Left renal cortex interstitium (tissue), 4 donors: ENCODE results near the gene SEMA7A. TPM values are rescaled to one million over a fixed set of nuclear protein-coding genes. Genes with fewer than 3 reads are reported as not detected.

Experiments used
- DNase-seq, 4 donors: peaks; one replicate each; pipeline ENCODE4 v3.0.0-alpha.2; 2013; ENCODE audit warnings: low read depth in 4 of 4, low spot score in 2 of 4, missing footprints in 1 of 4
- polyA plus RNA-seq, 4 donors: library from polyadenylated mRNA; unstranded; fragments of 120-200 nt; gene quantifications; one replicate each; pipeline ENCODE4 v1.2.1, GENCODE V29; 2013; ENCODE audit not compliant: insufficient read length in 4 of 4

The SEMA7A gene
- polyA plus RNA-seq, 4 donors = 5.3 to 7.3 (median 7.2) TPM

DNA sequence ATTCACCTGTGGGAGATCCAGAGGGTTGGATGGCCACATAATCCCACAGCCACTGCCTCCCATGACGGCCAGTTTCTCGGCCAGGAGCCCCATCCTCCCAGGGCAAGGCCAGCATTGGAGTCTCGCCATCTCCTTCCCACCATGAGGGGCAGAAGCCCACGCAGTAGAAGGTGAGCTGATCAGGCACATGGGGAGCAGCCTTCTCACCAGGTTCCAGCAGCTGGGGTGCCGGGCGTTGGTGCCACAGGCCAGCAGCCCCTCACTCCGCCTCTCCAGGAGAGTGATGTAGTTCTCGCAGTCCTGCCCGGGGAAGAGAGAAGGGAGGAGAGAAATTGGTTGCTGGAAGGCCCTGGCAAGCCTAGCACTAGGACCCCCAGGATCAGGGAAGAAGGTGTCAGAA is 16.1 kb downstream of the SEMA7A start:
- no peak for DNase-seq

DNA sequence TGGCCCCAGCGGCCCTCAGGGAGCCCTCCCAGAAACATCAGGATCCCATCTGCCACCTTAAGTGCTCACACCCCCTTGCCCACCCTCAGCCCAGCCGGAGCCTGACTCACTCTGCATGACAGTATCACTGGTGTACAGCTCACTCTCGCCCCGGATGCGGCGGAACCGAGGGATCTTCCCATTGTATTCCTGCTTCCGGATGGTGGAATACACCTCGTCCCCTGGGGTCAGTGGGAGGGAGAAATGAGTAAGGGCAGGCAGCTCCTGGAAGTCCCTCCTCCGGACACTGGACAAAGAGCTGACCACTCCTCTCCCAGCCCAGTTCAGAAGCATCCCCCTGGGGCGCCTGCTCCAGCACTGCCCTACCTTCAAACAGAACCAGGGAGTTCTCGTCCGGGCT is 16.5 kb downstream of the SEMA7A start:
- no peak for DNase-seq

DNA sequence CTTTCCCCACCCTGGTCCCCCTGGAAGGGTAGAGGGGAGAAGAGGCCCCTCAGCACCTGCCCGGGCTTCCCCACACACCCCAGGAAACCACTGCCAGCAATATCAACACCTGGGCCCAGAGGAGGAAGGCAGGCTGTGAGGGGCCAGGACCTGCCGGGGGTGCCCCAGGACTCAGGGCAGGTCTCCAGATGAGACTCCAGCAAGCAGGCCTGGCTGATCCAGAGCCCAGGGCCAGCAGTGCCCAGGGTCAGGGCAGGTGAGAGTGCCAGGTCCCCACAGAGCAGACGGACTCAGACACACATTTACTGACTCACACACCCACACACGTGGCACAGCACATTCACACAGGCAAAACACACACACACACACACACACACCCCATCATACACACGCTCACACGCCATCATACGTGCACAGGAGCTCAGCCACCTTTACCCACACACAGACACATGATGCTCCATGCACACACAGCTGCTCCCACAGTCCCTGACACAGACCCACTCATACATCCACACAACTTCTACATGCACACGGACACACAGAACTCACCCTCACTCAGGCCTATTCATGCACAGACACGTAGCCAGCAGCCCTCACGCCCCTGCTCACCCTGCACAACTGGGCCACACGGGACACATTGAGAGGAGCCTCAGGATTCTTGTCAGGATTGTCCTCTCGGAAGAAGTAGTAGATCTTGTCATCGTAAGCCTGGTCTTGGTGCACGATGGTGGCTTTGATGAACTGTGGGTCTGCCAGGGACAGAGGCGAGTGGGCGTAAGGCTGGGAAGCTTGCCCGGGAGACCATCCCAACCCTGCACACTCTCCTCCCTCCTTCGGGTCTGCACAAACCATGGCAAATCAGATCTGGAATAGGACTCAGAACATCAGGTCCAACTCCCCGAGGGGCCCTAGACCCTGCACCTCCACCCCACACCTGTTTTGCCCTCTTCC is 17.5 kb downstream of the SEMA7A start:
- no peak for DNase-seq

DNA sequence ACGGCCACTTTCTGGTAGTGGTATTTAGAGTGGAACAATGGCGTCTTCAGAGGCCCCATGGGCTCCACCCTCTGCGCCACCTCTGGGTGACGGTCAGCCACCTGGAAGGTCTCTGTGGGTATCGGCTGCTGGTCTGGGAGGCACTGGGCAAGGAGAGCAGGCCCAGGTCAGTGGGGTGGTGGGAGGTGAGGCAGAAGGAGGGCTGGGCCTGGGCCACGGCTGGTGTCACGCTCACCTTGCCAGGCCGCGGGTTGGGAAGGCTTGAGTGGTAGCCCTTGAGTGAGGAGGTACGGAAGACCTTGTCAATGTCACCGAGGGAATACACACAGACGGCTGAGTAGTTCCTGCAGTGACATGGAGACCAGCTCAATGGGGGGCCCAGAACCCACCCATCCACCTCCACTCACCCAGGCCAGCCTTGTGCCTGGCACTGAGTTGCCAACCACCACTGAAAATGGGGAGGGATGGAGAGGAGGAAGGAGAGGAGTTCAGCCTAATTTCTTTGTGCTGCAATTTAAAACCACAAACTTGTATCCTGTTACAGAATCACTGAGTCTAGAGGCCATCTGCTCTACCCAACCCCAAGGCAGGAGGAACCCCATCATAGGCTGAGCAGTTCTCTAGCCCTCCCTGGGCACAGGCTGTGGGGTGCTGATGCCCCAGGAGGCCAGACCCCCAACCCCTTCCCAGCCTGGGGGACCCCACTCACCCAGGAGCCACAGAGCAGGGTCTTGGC is 19.0 kb downstream of the SEMA7A start:
- no peak for DNase-seq

GRCh38 chr15:74414081-74414580 is 19.6 kb downstream of the SEMA7A start:
- DNase-seq = no peak

DNA sequence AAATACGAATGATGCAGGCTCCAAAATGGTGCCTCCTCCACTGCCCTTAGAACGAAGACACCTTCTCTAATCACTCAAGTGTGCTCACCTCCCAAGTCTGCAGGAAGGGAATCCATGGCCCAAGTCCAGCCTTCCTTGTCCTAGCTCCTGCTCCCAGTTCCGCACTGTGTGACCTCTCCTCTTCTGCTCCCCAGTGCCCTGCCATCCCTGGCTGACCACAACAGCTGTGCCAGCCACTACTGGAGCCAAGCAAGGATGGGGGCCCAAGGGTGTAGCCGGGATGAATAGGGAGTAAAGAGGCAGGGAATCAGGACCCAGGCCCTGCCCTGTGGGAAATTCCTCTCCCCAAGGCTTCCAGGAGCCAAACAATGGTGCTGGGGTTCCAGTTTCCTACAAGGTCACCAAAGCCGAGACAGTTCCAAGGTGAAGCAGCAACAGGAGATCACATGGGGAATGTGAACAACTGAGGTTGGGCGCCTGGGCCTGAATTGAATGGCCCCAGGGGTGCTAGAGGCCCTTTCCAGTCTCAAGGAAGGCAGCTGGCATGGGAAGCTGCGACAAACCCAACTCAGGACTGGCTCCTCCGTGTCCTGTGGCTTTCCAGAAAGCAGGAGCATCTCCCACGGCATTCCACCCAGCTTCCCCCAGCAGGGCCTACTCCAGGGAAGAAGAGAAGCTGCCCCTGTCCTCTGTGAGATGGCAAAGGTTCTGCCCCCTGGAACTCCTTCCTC is 20.2 kb downstream of the SEMA7A start:
- DNase-seq = no peak

- DNase-seq = no peak
Observed at GRCh38 chr15:74412159-74412558, 21.6 kb downstream of the SEMA7A start.

DNA sequence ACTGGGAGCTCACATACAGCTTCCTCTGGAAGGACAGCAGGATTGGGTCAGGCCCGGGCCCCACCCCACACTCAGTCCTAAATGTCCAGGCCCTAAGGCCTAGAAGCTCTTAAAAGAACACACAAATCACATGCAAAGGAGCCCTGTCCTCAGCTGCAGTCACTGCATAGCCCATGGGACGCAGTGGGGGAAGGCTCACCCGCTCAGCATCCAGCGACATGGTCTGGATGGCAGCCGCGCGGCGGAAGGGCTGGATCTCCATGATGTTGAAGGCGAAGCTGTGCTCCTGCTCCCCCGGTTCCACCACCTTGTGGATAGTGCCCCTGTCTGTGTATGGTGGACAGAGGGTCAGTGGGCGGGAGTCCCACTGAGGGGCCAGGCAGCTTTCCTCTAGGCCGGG is 22.1 kb downstream of the SEMA7A start:
- DNase-seq = no peak

GRCh38 chr15:74410502-74410901 is 23.3 kb downstream of the SEMA7A start:
- no peak for DNase-seq

- DNase-seq = no peak
Observed at GRCh38 chr15:74409225-74409624, 24.5 kb downstream of the SEMA7A start.

GRCh38 chr15:74408815-74409214 is 24.9 kb downstream of the SEMA7A start:
- DNase-seq = no peak

DNA sequence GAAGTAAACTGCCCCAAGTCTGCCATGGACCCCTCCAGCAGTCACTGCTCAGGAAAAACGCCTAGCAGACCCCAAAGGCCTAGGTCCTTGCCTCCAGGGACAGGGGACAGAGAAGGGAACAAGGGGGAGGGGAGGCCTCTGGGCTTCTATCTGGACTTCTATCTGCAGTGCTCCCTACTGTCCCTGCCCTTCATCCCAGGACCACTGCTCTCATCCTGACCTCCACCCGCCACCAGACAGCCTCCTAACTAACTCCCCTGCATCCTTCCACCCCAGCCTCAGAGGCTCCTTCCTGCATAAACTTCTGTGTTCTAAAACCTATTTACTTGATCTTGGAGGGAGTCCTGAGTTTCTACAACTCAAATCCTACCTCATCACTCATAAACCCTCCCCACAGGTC is 25.4 kb downstream of the SEMA7A start:
- DNase-seq = no peak

- peak in 2 of 4 donors; percentile 37 to 41 for DNase-seq
Observed at GRCh38 chr15:74406992-74407705, 26.6 kb downstream of the SEMA7A start.

DNA sequence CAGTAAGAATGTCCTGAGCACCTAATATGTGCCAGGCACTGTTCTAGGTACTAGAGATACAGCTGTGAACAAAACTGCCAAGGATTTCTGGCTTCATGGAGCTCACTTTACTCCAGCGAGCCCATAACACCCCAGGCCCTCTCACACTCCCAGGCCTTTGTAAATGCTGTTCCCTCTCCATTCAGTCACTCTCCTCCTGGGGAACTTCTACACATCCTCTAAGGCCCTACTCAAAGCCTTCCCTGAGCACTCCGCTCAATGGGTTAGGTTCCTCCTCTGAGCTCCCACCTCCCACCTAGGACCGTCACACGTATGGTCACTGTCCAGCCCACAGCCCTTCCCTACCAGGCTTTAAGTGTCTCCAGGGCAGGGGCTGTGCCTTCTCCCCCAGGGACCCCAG is 27.2 kb downstream of the SEMA7A start:
- DNase-seq = no peak

DNA sequence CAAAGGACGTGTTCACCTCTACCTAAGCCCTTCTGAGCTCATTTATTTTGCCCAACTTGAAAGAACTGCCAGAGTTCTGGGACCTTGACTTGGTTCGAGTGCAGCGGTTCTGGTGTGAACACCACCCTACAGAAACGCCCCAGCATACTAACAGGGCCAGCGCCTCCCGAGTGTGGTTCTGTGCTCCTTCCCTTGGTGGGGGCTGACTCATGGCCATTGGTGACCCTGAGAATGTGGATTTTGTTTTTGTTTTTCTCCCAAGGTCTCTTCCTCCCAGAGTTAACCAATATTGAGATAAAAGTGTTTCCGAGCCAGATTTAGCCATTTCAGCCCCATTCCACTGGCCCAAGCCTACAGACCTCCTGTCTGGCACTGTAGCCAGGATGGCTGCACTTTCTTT is 27.9 kb downstream of the SEMA7A start:
- no peak for DNase-seq

DNA sequence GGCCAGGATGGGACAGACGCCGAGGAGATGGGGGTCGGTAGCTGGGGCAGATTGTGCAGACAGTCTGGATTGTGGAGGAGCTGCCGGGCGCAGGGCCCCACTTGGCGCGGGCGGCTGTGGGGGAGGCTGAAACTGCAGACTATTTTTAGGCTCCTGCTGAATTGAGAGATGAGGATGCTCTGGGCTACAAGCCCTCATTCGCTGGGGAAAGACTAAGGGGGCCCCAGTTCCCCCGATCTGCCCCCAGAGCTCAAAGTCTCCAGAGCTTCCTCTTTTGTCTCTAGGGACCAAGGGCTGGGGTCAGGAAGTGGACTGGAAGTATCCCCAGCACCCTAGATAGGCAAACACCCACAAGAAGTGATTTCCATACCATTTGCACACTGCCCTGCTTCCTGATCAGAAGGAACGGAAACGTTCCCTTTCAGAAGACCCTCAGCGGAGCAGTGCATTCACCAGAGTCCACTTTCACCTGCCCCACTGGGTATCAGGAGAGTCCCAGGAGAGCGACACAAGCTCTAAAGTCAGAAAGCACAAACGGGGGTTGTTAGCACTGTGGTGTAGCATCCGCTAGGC is 29.7 kb downstream of the SEMA7A start:
- DNase-seq = no peak

DNA sequence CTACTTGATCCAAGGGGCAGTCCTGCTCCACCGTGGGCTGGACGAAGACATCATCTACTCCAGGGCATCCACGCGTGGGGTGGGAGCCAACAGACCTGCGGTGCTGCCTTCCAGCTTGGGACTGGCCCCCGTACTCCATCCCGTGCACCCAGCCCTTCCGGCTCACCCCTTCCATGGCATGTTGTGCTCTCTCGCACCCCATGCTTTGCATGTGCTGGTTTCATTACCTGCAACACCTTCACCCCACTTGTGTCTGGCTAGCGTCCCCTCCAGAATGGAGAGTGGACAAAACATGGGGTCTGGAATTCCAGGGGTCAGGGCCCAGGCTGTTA is 30.2 kb downstream of the SEMA7A start:
- no peak for DNase-seq

GRCh38 chr15:74402873-74403587 is 30.7 kb downstream of the SEMA7A start:
- DNase-seq = no peak

DNA sequence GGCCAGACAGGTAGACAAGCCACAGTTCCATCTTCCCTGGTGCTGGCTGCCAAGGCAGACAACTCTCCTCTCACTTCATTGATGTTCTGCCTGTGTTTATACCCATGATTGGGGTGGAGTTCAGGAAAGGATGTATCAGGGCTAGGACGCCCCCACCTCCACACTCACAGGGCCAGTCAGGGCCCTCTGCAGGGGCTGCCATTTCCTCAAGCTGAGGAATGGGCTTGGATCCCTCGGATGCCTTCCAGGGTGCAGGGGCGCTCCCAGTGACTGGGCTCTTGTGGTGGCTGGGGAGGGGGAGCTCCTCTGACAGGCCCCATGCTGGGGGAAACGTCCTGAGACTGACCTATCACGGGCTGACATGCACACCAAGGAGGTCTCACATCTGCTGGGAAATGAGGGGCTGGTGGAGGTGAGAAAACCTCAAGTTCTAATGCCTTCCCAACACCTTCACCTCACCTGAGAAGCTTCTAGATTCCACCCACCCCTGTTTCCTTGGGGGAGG is 31.4 kb downstream of the SEMA7A start:
- DNase-seq = no peak
